ENCODE results near the gene REN. TPM values are rescaled to one million over a fixed set of nuclear protein-coding genes. Genes with fewer than 3 reads are reported as not detected.

Gene REN
- total and polyA plus RNA-seq, 2 of the 8 experiments (the other 6 are each of a cell fraction or from before 2014, with no cell fraction given): 0.05 TPM; not detected in 1

DNA sequence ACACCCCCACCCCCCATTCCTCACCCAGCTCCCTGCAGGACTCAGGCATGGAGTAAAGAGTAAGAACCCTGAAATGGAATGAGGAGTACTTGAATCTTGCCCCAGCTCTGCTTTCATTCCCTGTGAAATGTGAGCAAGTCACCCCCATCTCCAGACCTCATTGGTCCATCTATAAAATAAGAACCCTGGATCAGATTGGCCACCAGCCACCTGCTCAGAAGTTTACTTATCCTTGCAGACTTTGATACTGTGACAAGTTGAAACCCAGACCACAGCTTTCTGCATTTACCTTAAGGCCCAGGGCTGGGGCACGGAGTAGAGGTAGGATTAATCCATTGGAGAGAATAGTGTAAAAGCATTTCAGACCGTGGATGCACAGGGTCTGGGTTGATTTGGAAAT is 27.9 kb upstream of the REN start:
- TF ChIP-seq KDM4A (IDR thresholded peaks at IDR 0.05; ENCODE audit: low read depth, low read length, severe bottlenecking) (no peak), CHD2 (IDR thresholded peaks at IDR 0.05; ENCODE audit: low read length) (no peak)
- H3K4me3 ChIP-seq (ENCODE audit: extremely low read depth in 1 of 4, insufficient read depth in 2 of 4, low read depth in 3 of 4, low read length in 4 of 4): no peak overlapping the region
- POLR2A ChIA-PET (ENCODE audit: partially characterized antibody): interaction anchor here (0.7 to 1.8 kb wide), 2 partner anchors 10 to 20 kb away, joined by 3 to 8 read pairs; partner anchors contain the start of gene GOLT1A
- peaks cover 0 to 5% (median 0%) of the 10 kb centered on the region in 4 experiments; a peak in 3 of 7 replicates for H3K4me1 ChIP-seq (replicated peaks in 1 of 4; ENCODE audit: control insufficient read depth in 3 of 4, insufficient read depth in 4 of 4, low read length in 3 of 4)
- no peak overlapping the region for H4K5ac ChIP-seq (ENCODE audit: insufficient read length, low read depth, low read length)
- peaks cover 5% of the 10 kb centered on the region for H3K79me1 ChIP-seq (ENCODE audit: low read depth, low read length)
- no peak overlapping the region for H3K18ac ChIP-seq (ENCODE audit: extremely low read depth, low read length)
- H3K79me2 ChIP-seq (ENCODE audit: control insufficient read depth in 1 of 2, insufficient read depth in 2 of 2, low read length in 2 of 2): no peaks in the 10 kb centered on the region
- H3K4me2 ChIP-seq (ENCODE audit: insufficient read depth in 1 of 2, low read depth in 2 of 2, low read length in 2 of 2): no peak overlapping the region
- no peak overlapping the region for H3K14ac ChIP-seq (ENCODE audit: insufficient read length)
- no peak overlapping the region for H4K91ac ChIP-seq (replicated peaks; ENCODE audit: insufficient read length, low read length)
- no peaks in the 10 kb centered on the region for H3K9me3 ChIP-seq (ENCODE audit: insufficient read depth in 2 of 2, low read depth in 1 of 2, low read length in 1 of 2)
- H2AK5ac ChIP-seq (ENCODE audit: low read depth, low read length): no peak overlapping the region
- H3K36me3 ChIP-seq (ENCODE audit: control insufficient read depth in 2 of 4, insufficient read depth in 4 of 4, low read length in 3 of 4): no peaks in the 10 kb centered on the region; a peak in 1 of 8 replicates
- WGBS, 2 experiments (ENCODE audit: extremely low coverage in 1 of 2, insufficient coverage in 1 of 2, insufficient read length in 1 of 2, insufficient replicate concordance in 2 of 2, low coverage in 1 of 2, low lambda C conversion rate in 2 of 2, missing lambda C conversion rate in 1 of 2): 90% methylated on average over 2 of the region's 2 CpGs; no CpG with 5 or more reads in 1 of the 2 experiments
- DNase-seq (ENCODE audit: low read depth in 1 of 2, low spot score in 2 of 2): no peak
- H3K9ac ChIP-seq (replicated peaks in 1 of 4; ENCODE audit: extremely low read depth in 1 of 4, low read depth in 3 of 4, low read length in 3 of 4): no peak overlapping the region
- no peak overlapping the region for H2BK5ac ChIP-seq (ENCODE audit: low read depth, low read length)
- H2BK12ac ChIP-seq (ENCODE audit: low read depth, low read length): no peak overlapping the region
- H3K27me3 ChIP-seq (replicated peaks in 1 of 4; ENCODE audit: control insufficient read depth in 3 of 4, extremely low read depth in 1 of 4, insufficient read depth in 3 of 4, low read length in 3 of 4): peaks cover 0 to 7% (median 5%) of the 10 kb centered on the region in 4 experiments; a peak in 3 of 7 replicates
- H4K8ac ChIP-seq (ENCODE audit: extremely low read depth, insufficient read depth, low read length): no peak overlapping the region
- no peak overlapping the region for H2BK20ac ChIP-seq (ENCODE audit: low read length)
- no peak overlapping the region for H2BK15ac ChIP-seq (ENCODE audit: low read length)
- no peak overlapping the region for H3K23ac ChIP-seq (ENCODE audit: insufficient read length)
- no peak overlapping the region for H2AFZ ChIP-seq (ENCODE audit: low read length)
- no peak overlapping the region for H3K27ac ChIP-seq (ENCODE audit: low read depth, low read length)
- FAIRE-seq: no peak
- H3K23me2 ChIP-seq (ENCODE audit: low read depth, low read length): peaks cover 7% of the 10 kb centered on the region
- H2BK120ac ChIP-seq (replicated peaks; ENCODE audit: low read depth, low read length): no peak overlapping the region
- H4K20me1 ChIP-seq (replicated peaks in 1 of 2; ENCODE audit: control insufficient read depth in 1 of 2, insufficient read depth in 2 of 2, low read length in 2 of 2): peaks cover 0 to 6% of the 10 kb centered on the region in 2 experiments
- no peak overlapping the region for H3K56ac ChIP-seq (replicated peaks; ENCODE audit: insufficient read length, low read depth, low read length)
- no peak overlapping the region for H3K4ac ChIP-seq (replicated peaks; ENCODE audit: insufficient read length, low read depth, low read length)
- CTCF ChIA-PET (ENCODE audit: partially characterized antibody): interaction anchor here (0.6 to 7.0 kb wide), 10 partner anchors 9 to 201 kb away, joined by 3 to 73 read pairs (median 4); partner anchors contain the start of genes GOLT1A and REN
